Activated CD8-positive, alpha-beta T cell treated with anti-CD3 and anti-CD28 coated beads for 36 hours (primary cell): ENCODE measurements around the gene CYP27C1. TPM values are rescaled to one million over a fixed set of nuclear protein-coding genes. Genes with fewer than 3 reads are reported as not detected.
"Not testable (repeated sequence)": the region's sequence is repeated elsewhere in the genome, so short reads cannot be mapped to it uniquely, and the experiment has no call there.

Experiments used
- ATAC-seq: fragments of 200-7000 bp; cut with Tn5 transposase; one replicate; pipeline ENCODE4 v1.10.0; 2021; ENCODE audit warnings: mild to moderate bottlenecking, moderate library complexity
- CTCF ChIA-PET: fragments of 350-600 bp; sonication (Branson Sonifier 250); formaldehyde crosslinking; loops from one replicate; lab custom pipeline; 2021; ENCODE audit warnings: antibody characterized with exemption; lab: Charles Lee
- POLR2A ChIA-PET: fragments of 350-600 bp; sonication (Branson Sonifier 250); formaldehyde crosslinking; loops from one replicate; lab custom pipeline; 2021; ENCODE audit warnings: antibody characterized with exemption; lab: Charles Lee
- DNase-seq: peaks from one replicate; pipeline ENCODE4 v3.0.0-alpha.2; 2020
- H3K27ac Mint-ChIP-seq: one replicate; pipeline ENCODE4 v1.8.0; 2021; ENCODE audit warnings: mild to moderate bottlenecking, mixed read lengths
- H3K27me3 Mint-ChIP-seq: one replicate; pipeline ENCODE4 v1.8.0; 2021; ENCODE audit warnings: mixed read lengths
- H3K36me3 Mint-ChIP-seq: one replicate; pipeline ENCODE4 v1.8.0; 2021; ENCODE audit warnings: low read depth, mixed read lengths
- H3K4me1 Mint-ChIP-seq: one replicate; pipeline ENCODE4 v1.8.0; 2021; ENCODE audit warnings: low read depth, mixed read lengths
- H3K4me3 Mint-ChIP-seq: one replicate; pipeline ENCODE4 v1.8.0; 2021; ENCODE audit warnings: mild to moderate bottlenecking, moderate library complexity, mixed read lengths
- H3K9me3 Mint-ChIP-seq: one replicate; pipeline ENCODE4 v1.8.0; 2021; ENCODE audit warnings: mixed read lengths
- intact Hi-C: fragments of 100-400 bp; cut with micrococcal nuclease; formaldehyde crosslinking; loops from one replicate; pipeline ENCODE4 v1.10.0; 2022
- total RNA-seq, 2 experiments: library from RNA; stranded (reverse); gene quantifications; one replicate each; pipeline ENCODE4 v1.2.3, GENCODE V29; 2021
- TF ChIP-seq, protein P1 (sequence below): fragments of 200-600 bp; IDR thresholded peaks from one replicate; pipeline ENCODE4 v1.8.0; 2022; ENCODE audit warnings: antibody characterized with exemption, mild to moderate bottlenecking

Gene CYP27C1
- total RNA-seq, 2 experiments from 2014 or later, result not detected

DNA sequence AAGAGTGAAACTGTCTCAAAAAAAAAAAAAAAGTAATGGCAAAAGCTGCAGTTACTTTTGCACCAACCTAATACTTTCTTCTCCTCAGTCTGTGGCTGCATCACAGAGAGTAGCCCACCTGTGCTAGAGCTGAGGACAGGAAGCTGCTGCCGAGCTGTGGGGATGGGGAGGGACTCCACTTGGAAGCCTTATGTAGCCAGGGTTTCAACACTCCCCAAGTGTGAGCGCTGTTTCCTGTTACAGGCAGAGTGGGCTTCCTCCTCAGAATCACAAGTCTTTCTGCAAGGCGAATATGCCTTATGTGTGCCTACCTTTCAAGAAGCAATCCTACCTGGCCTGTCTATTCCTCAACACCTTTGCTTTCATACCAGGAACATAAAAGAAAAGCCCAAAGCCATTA, 36.3 kb upstream of the CYP27C1 start:
- ChIA-PET POLR2A (interaction anchor here (0.6 kb wide), 1 partner anchor 462 kb away, joined by 3 read pairs; no protein-coding TSS in a partner anchor), CTCF (no interaction called here)
- TF ChIP-seq, protein P1, sequence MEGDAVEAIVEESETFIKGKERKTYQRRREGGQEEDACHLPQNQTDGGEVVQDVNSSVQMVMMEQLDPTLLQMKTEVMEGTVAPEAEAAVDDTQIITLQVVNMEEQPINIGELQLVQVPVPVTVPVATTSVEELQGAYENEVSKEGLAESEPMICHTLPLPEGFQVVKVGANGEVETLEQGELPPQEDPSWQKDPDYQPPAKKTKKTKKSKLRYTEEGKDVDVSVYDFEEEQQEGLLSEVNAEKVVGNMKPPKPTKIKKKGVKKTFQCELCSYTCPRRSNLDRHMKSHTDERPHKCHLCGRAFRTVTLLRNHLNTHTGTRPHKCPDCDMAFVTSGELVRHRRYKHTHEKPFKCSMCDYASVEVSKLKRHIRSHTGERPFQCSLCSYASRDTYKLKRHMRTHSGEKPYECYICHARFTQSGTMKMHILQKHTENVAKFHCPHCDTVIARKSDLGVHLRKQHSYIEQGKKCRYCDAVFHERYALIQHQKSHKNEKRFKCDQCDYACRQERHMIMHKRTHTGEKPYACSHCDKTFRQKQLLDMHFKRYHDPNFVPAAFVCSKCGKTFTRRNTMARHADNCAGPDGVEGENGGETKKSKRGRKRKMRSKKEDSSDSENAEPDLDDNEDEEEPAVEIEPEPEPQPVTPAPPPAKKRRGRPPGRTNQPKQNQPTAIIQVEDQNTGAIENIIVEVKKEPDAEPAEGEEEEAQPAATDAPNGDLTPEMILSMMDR, result no peak
- H3K4me1 Mint-ChIP-seq, result no peaks in the 10 kb centered on the region
- DNase-seq, result no peak
- no peak overlapping the region for H3K27ac Mint-ChIP-seq
- no peaks in the 10 kb centered on the region for H3K27me3 Mint-ChIP-seq
- no peaks in the 10 kb centered on the region for H3K9me3 Mint-ChIP-seq
- intact Hi-C loops, result no loop called here
- no peak overlapping the region for H3K4me3 Mint-ChIP-seq
- H3K36me3 Mint-ChIP-seq, result peaks cover 31% of the 10 kb centered on the region
- no peak for ATAC-seq

DNA sequence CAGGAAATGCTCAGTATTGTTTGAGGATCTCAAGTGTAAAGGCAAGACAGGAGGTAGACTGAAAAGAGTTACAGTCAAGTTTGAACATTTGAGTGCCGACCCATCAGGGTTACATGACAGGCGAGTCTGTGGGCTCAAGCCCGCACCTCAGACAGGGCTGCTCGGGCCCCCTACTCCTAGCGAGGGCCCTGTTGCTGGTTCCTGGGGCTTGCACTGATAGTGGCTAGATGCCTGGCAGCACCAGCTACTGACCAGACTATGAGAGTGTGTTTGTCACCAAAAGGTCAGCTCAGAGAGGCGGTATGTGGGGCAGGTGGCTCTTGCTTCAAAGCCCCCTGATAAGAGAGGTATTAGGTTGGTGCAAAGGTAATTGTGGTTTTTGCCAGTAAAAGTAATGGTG, 35.6 kb upstream of the CYP27C1 start:
- intact Hi-C loops, result no loop called here
- no peak for DNase-seq
- H3K27ac Mint-ChIP-seq, result no peak overlapping the region

DNA sequence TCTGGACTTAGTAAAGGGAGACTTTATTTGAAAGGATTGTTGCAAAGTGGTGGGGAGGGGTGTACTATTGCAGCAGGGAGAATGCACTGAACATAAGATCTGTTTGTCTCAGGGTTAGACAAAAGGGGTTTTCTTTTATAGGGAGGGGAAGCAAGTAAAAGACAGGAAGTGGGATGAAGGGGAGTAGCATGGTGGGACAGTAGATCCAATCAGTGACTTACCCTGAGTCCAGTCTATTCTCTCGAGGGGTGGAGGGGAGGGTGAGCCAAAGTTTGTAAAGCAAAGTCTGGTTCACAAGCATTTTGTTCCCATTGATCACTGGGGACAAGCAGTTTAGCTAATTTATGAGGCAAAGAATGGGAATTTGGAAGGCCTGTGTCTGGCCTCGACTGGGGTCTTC, 35.0 kb upstream of the CYP27C1 start:
- Mint-ChIP-seq H3K27me3 (no peaks in the 10 kb centered on the region), H3K36me3 (peaks cover 26% of the 10 kb centered on the region), H3K4me3 (no peak overlapping the region), H3K27ac (no peak overlapping the region), H3K9me3 (no peaks in the 10 kb centered on the region), H3K4me1 (no peaks in the 10 kb centered on the region)
- TF ChIP-seq, protein P1, result no peak
- CTCF ChIA-PET, result no interaction called here
- ATAC-seq (no peak), DNase-seq (no peak)
- POLR2A ChIA-PET, result no interaction called here
- intact Hi-C loops, result no loop called here

More for the DNA sequence above, 35.6 kb upstream of the CYP27C1 start:
- Mint-ChIP-seq H3K27me3 (no peaks in the 10 kb centered on the region), H3K4me1 (no peaks in the 10 kb centered on the region), H3K9me3 (no peaks in the 10 kb centered on the region), H3K4me3 (no peak overlapping the region), H3K36me3 (peaks cover 31% of the 10 kb centered on the region)
- TF ChIP-seq, protein P1, result no peak
- ChIA-PET CTCF (no interaction called here), POLR2A (no interaction called here)
- ATAC-seq, result no peak

DNA sequence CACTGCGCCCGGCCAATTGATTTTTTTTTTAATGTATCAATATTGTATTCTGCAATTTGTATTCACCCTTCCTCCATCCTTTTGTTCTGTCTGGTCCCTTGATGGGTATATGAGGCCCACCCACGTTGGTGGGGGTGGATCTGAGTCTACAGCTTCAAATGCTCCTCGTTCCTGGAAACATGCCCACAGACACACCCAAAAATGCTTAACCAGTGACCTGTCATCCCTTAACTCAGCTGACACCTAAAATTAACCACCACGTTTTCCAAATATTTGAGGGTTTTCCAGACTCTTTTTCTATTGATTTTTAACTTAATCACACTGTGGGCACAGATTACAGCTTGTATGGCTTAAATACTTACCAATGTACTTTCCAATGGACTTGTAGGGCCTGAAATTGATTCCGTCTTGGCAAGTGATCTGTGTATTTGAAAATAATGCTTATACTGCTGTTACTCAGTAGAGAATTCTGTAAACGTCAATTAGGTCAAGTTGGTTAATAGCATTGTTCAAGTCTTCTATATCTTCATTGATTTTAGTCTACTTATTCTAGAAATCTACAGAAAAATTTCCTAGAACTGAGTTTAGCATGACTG, 34.4 kb upstream of the CYP27C1 start:
- intact Hi-C loops, result no loop called here
- Mint-ChIP-seq H3K4me3 (no peak overlapping the region), H3K9me3 (no peaks in the 10 kb centered on the region), H3K36me3 (peaks cover 22% of the 10 kb centered on the region), H3K4me1 (no peaks in the 10 kb centered on the region), H3K27me3 (no peaks in the 10 kb centered on the region), H3K27ac (no peak overlapping the region)
- POLR2A ChIA-PET, result no interaction called here
- ATAC-seq, result no peak
- DNase-seq, result no peak
- TF ChIP-seq, protein P1, result no peak
- CTCF ChIA-PET, result no interaction called here

DNA sequence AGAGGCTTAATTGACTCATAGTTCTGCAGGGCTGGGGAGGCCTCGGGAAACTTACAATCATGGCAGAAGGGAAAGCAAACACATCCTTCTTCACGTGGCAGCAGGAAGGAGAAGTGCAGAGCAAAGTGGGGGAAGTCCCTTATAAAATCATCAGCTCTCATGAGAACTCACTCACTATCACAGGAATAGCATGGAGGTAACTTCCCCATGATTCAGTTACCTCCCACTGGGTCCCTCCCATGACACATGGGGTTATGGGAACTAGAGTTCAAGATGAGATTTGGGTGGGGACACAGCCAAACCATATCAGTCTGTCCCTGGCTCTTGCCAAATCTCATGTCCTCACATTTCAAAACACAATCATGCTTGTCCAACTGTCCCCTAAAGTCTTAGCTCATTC, 21.1 kb upstream of the CYP27C1 start:
- POLR2A ChIA-PET, ATAC-seq, intact Hi-C loops, H3K4me1 Mint-ChIP-seq, DNase-seq, H3K4me3 Mint-ChIP-seq, H3K27me3 Mint-ChIP-seq, H3K27ac Mint-ChIP-seq, CTCF ChIA-PET: not testable (repeated sequence)
- Mint-ChIP-seq H3K9me3 (peaks cover 16% of the 10 kb centered on the region), H3K36me3 (peaks cover 16% of the 10 kb centered on the region)
